Activated CD4-positive, alpha-beta T cell treated with anti-CD3 and anti-CD28 coated beads, Interleukin-2, amount 10 ng/mL, durations not matched to agents 7 days and 5 days (primary cell): Measurements from ENCODE around the gene SUPT6H. TPM values are rescaled to one million over a fixed set of nuclear protein-coding genes. Genes with fewer than 3 reads are reported as not detected.
"Not testable (repeated sequence)": the region's sequence is repeated elsewhere in the genome, so short reads cannot be mapped to it uniquely, and the experiment has no call there.

Source experiments
- CTCF ChIA-PET: fragments of 350-600 bp; sonication (Branson Sonifier 250); formaldehyde crosslinking; loops from one replicate; lab custom pipeline; 2021; ENCODE audit warnings: antibody characterized with exemption; lab: Charles Lee
- POLR2A ChIA-PET: fragments of 350-600 bp; sonication (Branson Sonifier 250); formaldehyde crosslinking; loops from one replicate; lab custom pipeline; 2021; ENCODE audit warnings: antibody characterized with exemption; lab: Charles Lee
- DNase-seq: peaks from one replicate; pipeline ENCODE4 v3.0.0-alpha.2; 2020
- H3K27ac Mint-ChIP-seq: one replicate; pipeline ENCODE4 v1.8.0; 2021; ENCODE audit warnings: mild to moderate bottlenecking, moderate library complexity, mixed read lengths
- H3K27me3 Mint-ChIP-seq: one replicate; pipeline ENCODE4 v1.8.0; 2021; ENCODE audit warnings: mixed read lengths
- H3K36me3 Mint-ChIP-seq: one replicate; pipeline ENCODE4 v1.8.0; 2021; ENCODE audit warnings: low read depth, mixed read lengths
- H3K4me1 Mint-ChIP-seq: one replicate; pipeline ENCODE4 v1.8.0; 2021; ENCODE audit warnings: mixed read lengths
- H3K4me3 Mint-ChIP-seq: one replicate; pipeline ENCODE4 v1.8.0; 2021; ENCODE audit warnings: mild to moderate bottlenecking, moderate library complexity, mixed read lengths
- H3K9me3 Mint-ChIP-seq: one replicate; pipeline ENCODE4 v1.8.0; 2021; ENCODE audit warnings: mixed read lengths
- total RNA-seq, 2 experiments: library from RNA; stranded (reverse); gene quantifications; one replicate each; pipeline ENCODE4 v1.2.3, GENCODE V29; 2021

Gene SUPT6H
- total RNA-seq, 2 experiments from 2014 or later, result 78.4 to 78.7 TPM

DNA sequence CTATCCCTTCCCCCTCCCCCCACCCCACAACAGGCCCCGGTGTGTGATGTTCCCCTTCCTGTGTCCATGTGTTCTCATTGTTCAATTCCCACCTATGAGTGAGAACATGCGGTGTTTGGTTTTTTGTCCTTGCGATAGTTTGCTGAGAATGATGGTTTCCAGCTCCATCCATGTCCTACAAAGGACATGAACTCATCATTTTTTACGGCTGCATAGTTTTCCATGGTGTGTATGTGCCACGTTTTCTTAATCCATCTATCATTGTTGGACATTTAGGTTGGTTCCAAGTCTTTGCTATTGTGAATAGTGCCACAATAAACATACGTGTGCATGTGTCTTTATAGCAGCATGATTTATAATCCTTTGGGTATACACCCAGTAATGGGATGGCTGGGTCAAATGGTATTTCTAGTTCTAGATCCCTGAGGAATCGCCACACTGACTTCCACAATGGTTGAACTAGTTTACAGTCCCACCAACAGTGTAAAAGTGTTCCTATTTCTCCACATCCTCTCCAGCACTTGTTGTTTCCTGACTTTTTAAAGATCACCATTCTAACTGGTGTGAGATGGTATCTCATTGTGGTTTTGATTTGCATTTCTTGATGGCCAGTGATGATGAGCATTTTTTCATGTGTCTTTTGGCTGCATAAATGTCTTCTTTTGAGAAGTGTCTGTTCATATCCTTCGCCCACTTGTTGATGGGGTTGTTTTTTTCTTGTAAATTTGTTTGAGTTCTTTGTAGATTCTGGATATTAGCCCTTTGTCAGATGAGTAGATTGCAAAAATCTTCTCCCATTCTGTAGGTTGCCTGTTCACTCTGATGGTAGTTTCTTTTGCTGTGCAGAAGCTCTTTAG lies 74.1 kb downstream of the SUPT6H start:
- H3K4me3 Mint-ChIP-seq, H3K27me3 Mint-ChIP-seq, DNase-seq, POLR2A ChIA-PET, H3K27ac Mint-ChIP-seq, H3K9me3 Mint-ChIP-seq: not testable (repeated sequence)
- Mint-ChIP-seq H3K4me1 (peaks cover 16% of the 10 kb centered on the region), H3K36me3 (peaks cover 12% of the 10 kb centered on the region)
- CTCF ChIA-PET, result interaction anchor here (2.1 to 11.5 kb wide), 2 partner anchors 9 to 11 kb away, joined by 17 to 420 read pairs; partner anchors contain the start of genes TLCD1 and TRAF4

GRCh38 chr17:28737316-28737715 lies 75.3 kb downstream of the SUPT6H start:
- ChIA-PET POLR2A (no interaction called here), CTCF (interaction anchor here (1.0 to 20.1 kb wide), 2 partner anchors 7 to 13 kb away, joined by 3 to 420 read pairs; partner anchors contain the start of genes NEK8 and TLCD1)
- DNase-seq, result no peak
- Mint-ChIP-seq H3K4me3 (no peak overlapping the region), H3K27me3 (no peaks in the 10 kb centered on the region), H3K4me1 (peaks cover 25% of the 10 kb centered on the region), H3K36me3 (peaks cover 14% of the 10 kb centered on the region), H3K27ac (no peak overlapping the region), H3K9me3 (peaks cover 2% of the 10 kb centered on the region)

DNA sequence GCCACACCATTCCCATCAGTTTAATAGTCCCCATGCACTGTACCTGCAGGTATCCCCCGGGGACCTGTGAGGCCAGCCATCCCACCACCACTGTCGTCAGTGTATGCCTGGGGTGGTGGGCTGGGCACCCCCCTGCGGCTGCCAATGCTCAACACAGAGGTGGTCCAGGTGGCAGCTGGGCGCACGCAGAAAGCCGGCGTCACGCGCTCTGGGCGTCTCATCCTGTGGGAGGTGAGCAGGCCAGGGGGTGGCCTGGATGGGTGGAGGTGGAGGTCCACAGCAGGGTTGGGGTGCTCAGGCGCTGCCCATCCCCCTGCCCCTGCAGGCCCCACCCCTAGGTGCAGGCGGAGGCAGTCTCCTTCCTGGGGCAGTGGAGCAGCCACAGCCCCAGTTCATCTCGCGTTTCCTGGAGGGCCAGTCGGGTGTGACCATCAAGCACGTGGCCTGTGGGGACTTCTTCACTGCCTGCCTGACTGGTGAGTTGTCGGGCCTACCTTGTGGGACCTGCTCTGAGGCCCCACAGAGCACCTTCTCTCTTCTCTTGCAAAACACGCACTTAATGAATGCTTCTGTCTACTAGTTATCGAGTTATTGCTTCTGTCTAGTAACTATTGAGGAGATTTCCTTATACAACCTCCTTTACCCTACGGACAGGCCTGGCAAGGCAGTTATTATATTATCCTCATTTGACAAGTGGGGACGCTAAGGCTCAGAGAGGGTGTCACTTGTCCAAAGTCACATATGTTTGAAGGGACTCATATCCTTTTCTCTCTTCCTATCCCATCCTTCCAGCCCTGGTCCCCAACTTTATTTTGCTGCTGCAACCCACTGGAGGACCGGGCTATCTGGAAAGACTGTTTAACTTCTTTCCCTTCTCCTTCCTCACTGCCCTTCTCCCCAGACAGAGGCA lies 76.0 kb downstream of the SUPT6H start:
- H3K4me3 Mint-ChIP-seq, result no peak overlapping the region
- H3K9me3 Mint-ChIP-seq, result peaks cover 2% of the 10 kb centered on the region
- peak overlapping the region; percentile 80 for H3K27ac Mint-ChIP-seq
- DNase-seq, result no peak
- POLR2A ChIA-PET, result no interaction called here
- H3K4me1 Mint-ChIP-seq, result peaks cover 26% of the 10 kb centered on the region
- H3K36me3 Mint-ChIP-seq, result peaks cover 14% of the 10 kb centered on the region
- CTCF ChIA-PET, result interaction anchor here (1.0 to 20.1 kb wide), 2 partner anchors 8 to 12 kb away, joined by 3 to 420 read pairs; partner anchors contain the start of genes NEK8 and TLCD1
- no peaks in the 10 kb centered on the region for H3K27me3 Mint-ChIP-seq

DNA sequence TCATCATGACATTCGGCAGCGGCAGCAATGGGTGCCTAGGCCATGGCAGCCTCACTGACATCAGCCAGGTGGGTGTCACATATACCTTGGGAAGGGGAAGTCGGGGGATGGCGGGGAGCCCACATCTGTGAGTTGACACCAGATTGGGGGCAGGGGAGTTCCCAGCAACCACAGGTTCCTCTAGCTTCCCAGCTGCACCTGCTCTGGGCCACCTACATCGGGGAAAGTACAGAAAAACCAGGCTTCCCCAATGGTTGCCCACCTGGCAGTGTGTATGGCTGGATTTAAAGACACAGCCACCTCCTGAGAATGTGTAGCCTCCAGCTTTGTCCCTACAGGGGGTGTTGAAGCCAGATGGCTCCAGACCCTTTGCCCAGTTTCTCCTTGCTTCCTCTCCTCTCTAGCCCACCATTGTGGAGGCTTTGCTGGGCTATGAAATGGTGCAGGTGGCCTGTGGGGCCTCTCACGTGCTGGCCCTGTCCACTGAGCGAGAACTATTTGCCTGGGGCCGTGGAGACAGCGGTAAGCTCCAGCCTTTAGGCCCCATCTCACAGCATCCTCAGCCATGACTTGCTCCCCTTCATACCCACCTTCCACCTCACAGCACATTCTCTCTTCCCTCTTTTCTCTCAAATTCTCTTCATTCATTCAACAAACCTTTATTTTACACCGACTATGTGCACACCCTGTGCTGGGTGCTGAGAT lies 76.8 kb downstream of the SUPT6H start:
- CTCF ChIA-PET, result interaction anchor here (20.1 kb wide), 1 partner anchor 9 kb away, joined by 420 read pairs; the partner anchor contains the start of genes NEK8 and TLCD1
- Mint-ChIP-seq H3K9me3 (peaks cover 2% of the 10 kb centered on the region), H3K4me1 (peaks cover 29% of the 10 kb centered on the region)

GRCh38 chr17:28740406-28741357 lies 78.7 kb downstream of the SUPT6H start:
- H3K4me1 Mint-ChIP-seq, result peaks cover 34% of the 10 kb centered on the region
- H3K4me3 Mint-ChIP-seq, result no peak overlapping the region
- H3K27ac Mint-ChIP-seq, result no peak overlapping the region
- peaks cover 14% of the 10 kb centered on the region for H3K36me3 Mint-ChIP-seq
- ChIA-PET POLR2A (no interaction called here), CTCF (interaction anchor here (1.0 to 20.1 kb wide), 3 partner anchors 9 to 23 kb away, joined by 3 to 420 read pairs (median 3); partner anchors contain the start of genes NEK8 and TLCD1)
- H3K9me3 Mint-ChIP-seq, result peaks cover 2% of the 10 kb centered on the region
- DNase-seq, result no peak
- H3K27me3 Mint-ChIP-seq, result no peaks in the 10 kb centered on the region

More for the DNA sequence above, 76.8 kb downstream of the SUPT6H start:
- DNase-seq, result no peak
- POLR2A ChIA-PET, result no interaction called here
- no peak overlapping the region for H3K4me3 Mint-ChIP-seq
- peaks cover 14% of the 10 kb centered on the region for H3K36me3 Mint-ChIP-seq
- peak overlapping the region; percentile 80 for H3K27ac Mint-ChIP-seq
- no peaks in the 10 kb centered on the region for H3K27me3 Mint-ChIP-seq

- Mint-ChIP-seq H3K4me3 (no peak overlapping the region), H3K27me3 (no peaks in the 10 kb centered on the region), H3K9me3 (peaks cover 2% of the 10 kb centered on the region), H3K4me1 (peaks cover 42% of the 10 kb centered on the region), H3K27ac (peak overlapping the region; percentile 51), H3K36me3 (peaks cover 13% of the 10 kb centered on the region)
- CTCF ChIA-PET, result interaction anchor here (0.6 to 20.1 kb wide), 5 partner anchors 8 to 163 kb away, joined by 3 to 420 read pairs (median 3); partner anchors contain the start of genes NEK8 and TLCD1
- DNase-seq, result no peak
- POLR2A ChIA-PET, result no interaction called here
Observed at GRCh38 chr17:28741358-28742349, 79.6 kb downstream of the SUPT6H start.

GRCh38 chr17:28743243-28744103 lies 81.5 kb downstream of the SUPT6H start, which contains the start of gene TRAF4:
Gene TRAF4, plus strand, starts transcription at chr17:28744011. Its CDS starts 102 bp downstream, at chr17:28744113.
- peaks cover 2% of the 10 kb centered on the region for H3K9me3 Mint-ChIP-seq
- peaks cover 13% of the 10 kb centered on the region for H3K36me3 Mint-ChIP-seq
- CTCF ChIA-PET, result interaction anchor here (0.6 to 20.1 kb wide), 4 partner anchors 8 to 159 kb away, joined by 3 to 420 read pairs (median 4); partner anchors contain the start of genes DHRS13, NEK8 and TLCD1
- no peaks in the 10 kb centered on the region for H3K27me3 Mint-ChIP-seq
- POLR2A ChIA-PET, result interaction anchor here (1.0 kb wide), 1 partner anchor 17 kb away, joined by 3 read pairs; no protein-coding TSS in a partner anchor
- peak within 1 kb of the TSS; percentile 94 for H3K27ac Mint-ChIP-seq
- peaks cover 42% of the 10 kb centered on the region for H3K4me1 Mint-ChIP-seq
- peak; percentile 77 for DNase-seq
- peak within 1 kb of the TSS; percentile 89 for H3K4me3 Mint-ChIP-seq

GRCh38 chr17:28744104-28744971 lies 82.3 kb downstream of the SUPT6H start:
- Mint-ChIP-seq H3K4me1 (peaks cover 42% of the 10 kb centered on the region), H3K9me3 (peaks cover 2% of the 10 kb centered on the region), H3K4me3 (peak overlapping the region; percentile 89), H3K27me3 (no peaks in the 10 kb centered on the region), H3K27ac (peak overlapping the region; percentile 94), H3K36me3 (peaks cover 15% of the 10 kb centered on the region)
- ChIA-PET CTCF (interaction anchor here (0.6 to 20.1 kb wide), 6 partner anchors 14 to 153 kb away, joined by 3 to 420 read pairs (median 4); partner anchors contain the start of genes FLOT2, NEK8, RPL23A and TLCD1), POLR2A (interaction anchor here (1.0 to 1.9 kb wide), 3 partner anchors 15 to 18 kb away, joined by 3 to 6 read pairs (median 3); partner anchors contain the start of gene TLCD1)
- peak; percentile 71 for DNase-seq
